ENCODE data around the gene TMEFF2.
"Not testable (repeated sequence)": the region's sequence is repeated elsewhere in the genome, so short reads cannot be mapped to it uniquely, and the experiment has no call there.

- TF ChIP-seq CTCF, POLR2A (IDR thresholded peaks at IDR 0.05): not testable (repeated sequence)
Observed at GRCh38 chr2:191921650-191922049, 273.1 kb downstream of the TMEFF2 start.
